Small intestine (tissue), 16 donors: ENCODE measurements around the gene COMMD8. TPM values are rescaled to one million over a fixed set of nuclear protein-coding genes. Genes with fewer than 3 reads are reported as not detected.
A peak's percentile ranks its signal among the peaks of the same experiment; 100 is the strongest.

Experiments
- DNase-seq, 2 donors: peaks; one replicate each; pipeline versions ENCODE4 v3.0.0 to v3.0.0-alpha.2; 2013
- FAIRE-seq: peaks from 2 replicates; lab custom pipeline; 2012; peaks lifted over from hg19 to GRCh38; lab: Jason Lieb, UNC
- H3K27ac ChIP-seq, 3 donors: one replicate each; pipeline ENCODE4 v1.5.1; 2013; ENCODE audit warnings: low read length in 2 of 3, mild to moderate bottlenecking in 2 of 3, control low read depth in 1 of 3, inconsistent platforms in 1 of 3, low read depth in 1 of 3, moderate library complexity in 1 of 3
- H3K27me3 ChIP-seq, 3 donors: one replicate each; pipeline ENCODE4 v1.6.1; 2013; ENCODE audit warnings: low read length in 3 of 3, inconsistent platforms in 1 of 3; ENCODE audit not compliant: control insufficient read depth in 3 of 3, insufficient read depth in 3 of 3
- H3K36me3 ChIP-seq, 3 donors: one replicate each; pipeline ENCODE4 v1.6.1; 2013; ENCODE audit warnings: low read length in 3 of 3, inconsistent platforms in 1 of 3, low read depth in 1 of 3, mild to moderate bottlenecking in 1 of 3, moderate library complexity in 1 of 3; ENCODE audit not compliant: control insufficient read depth in 3 of 3, insufficient read depth in 2 of 3
- H3K4me1 ChIP-seq, 3 donors: one replicate each; pipeline ENCODE4 v1.6.1; 2013; ENCODE audit warnings: low read length in 2 of 3, inconsistent platforms in 1 of 3, low read depth in 1 of 3, mild to moderate bottlenecking in 1 of 3, moderate library complexity in 1 of 3; ENCODE audit not compliant: control insufficient read depth in 3 of 3, insufficient read depth in 2 of 3
- H3K4me3 ChIP-seq, 3 donors: one replicate each; pipeline ENCODE4 v1.5.1; 2013; ENCODE audit warnings: low read length in 3 of 3, control low read depth in 1 of 3, inconsistent platforms in 1 of 3, low read depth in 1 of 3, mild to moderate bottlenecking in 1 of 3, moderate library complexity in 1 of 3
- H3K9me3 ChIP-seq, 2 donors: one replicate each; pipeline ENCODE4 v1.6.1; 2013; ENCODE audit warnings: low read depth in 1 of 2, low read length in 1 of 2; ENCODE audit not compliant: control insufficient read depth in 2 of 2, insufficient read depth in 1 of 2
- WGBS, 3 donors: extraction: QIAGEN DNeasy Blood & Tissue Kit; methylation state at CpG; one replicate each; pipeline ENCODE4 v1.1.7; 2013; 5-methylcytosine and 5-hydroxymethylcytosine counted together
- long read RNA-seq, 10 donors: transcript quantifications; one replicate each; lab custom pipeline, GENCODE V29; 2026
- polyA plus RNA-seq, 4 donors: library from polyadenylated mRNA; stranded (reverse) in 3 of 4; unstranded in 1 of 4; fragments of 200-250 nt in 3 of 4; fragments of 120-200 nt in 1 of 4; gene quantifications; one replicate each; pipeline versions ENCODE4 v1.2.1 to v1.2.3, GENCODE V29; 2013
- donor health status: healthy with polysubstance abuse.
- donor health status: control.
- donor health status: control.
- donor health status: Bipolar disorder and iron deficiency.
- donor health status: healthy.

The COMMD8 gene
- 10 to 100 TPM; 26.0 to 36.5 (median 30.5) TPM for polyA plus RNA-seq
- long read RNA-seq, donor 1, transcript COMMD8-201 (5 exons, 1,469 nt), result major isoform, 31 of 38 reads
- long read RNA-seq, donor 1, partial matches to known transcripts, result 0 of 38 reads
- long read RNA-seq, donor 1, other reads (novel, unspliced or antisense), result 6 of 38 reads
- long read RNA-seq, donor 2, transcript COMMD8-201 (5 exons, 1,469 nt), result major isoform, 9 of 9 reads
- long read RNA-seq, donor 2, partial matches to known transcripts, result 0 of 9 reads
- long read RNA-seq, donor 2, other reads (novel, unspliced or antisense), result 0 of 9 reads
- long read RNA-seq, donor 3, transcript COMMD8-201 (5 exons, 1,469 nt), result major isoform, 8 of 20 reads
- long read RNA-seq, donor 3, partial matches to known transcripts, result 12 of 20 reads
- long read RNA-seq, donor 3, other reads (novel, unspliced or antisense), result 0 of 20 reads
- long read RNA-seq, donor 4, result 0 reads
- long read RNA-seq, donor 5, transcript COMMD8-201 (5 exons, 1,469 nt), result major isoform, 5 of 5 reads
- long read RNA-seq, donor 5, partial matches to known transcripts, result 0 of 5 reads
- long read RNA-seq, donor 5, other reads (novel, unspliced or antisense), result 0 of 5 reads
- long read RNA-seq, donor 6, transcript COMMD8-201 (5 exons, 1,469 nt), result major isoform, 12 of 12 reads
- long read RNA-seq, donor 6, partial matches to known transcripts, result 0 of 12 reads
- long read RNA-seq, donor 6, other reads (novel, unspliced or antisense), result 0 of 12 reads
- long read RNA-seq, donor 7, result 0 reads
- long read RNA-seq, donor 8, partial matches to known transcripts, result 0 of 1 reads
- long read RNA-seq, donor 8, other reads (novel, unspliced or antisense), result 0 of 1 reads
- long read RNA-seq, donor 9, partial matches to known transcripts, result 0 of 3 reads
- long read RNA-seq, donor 9, other reads (novel, unspliced or antisense), result 0 of 3 reads
- long read RNA-seq, donor 10, transcript COMMD8-201 (5 exons, 1,469 nt), result major isoform, 7 of 7 reads
- long read RNA-seq, donor 10, partial matches to known transcripts, result 0 of 7 reads
- long read RNA-seq, donor 10, other reads (novel, unspliced or antisense), result 0 of 7 reads

- H3K4me1 ChIP-seq, result peaks cover 7 to 9% (median 8%) of the 10 kb centered on the region in 3 donors
- FAIRE-seq, result no peak
- H3K4me3 ChIP-seq, result peak within 1 kb of the TSS; percentile 64 to 92 (median 86)
- WGBS, 3 donors, result 0 to 1% (median 0%) methylated on average over 49 to 51 of the region's 51 CpGs
- peak; percentile 97 for DNase-seq
- no peaks in the 10 kb centered on the region for H3K36me3 ChIP-seq
- H3K27me3 ChIP-seq, result no peaks in the 10 kb centered on the region
- H3K9me3 ChIP-seq, result no peaks in the 10 kb centered on the region
- peak within 1 kb of the TSS; percentile 59 to 69 (median 69) for H3K27ac ChIP-seq
Observed at GRCh38 chr4:47463235-47463956, at the start of gene COMMD8. Gene COMMD8 (minus strand): TSS chr4:47463702. CDS start chr4:47463651, 51 bp downstream.

GRCh38 chr4:47510506-47511143, 47.1 kb upstream of the COMMD8 start:
- H3K4me1 ChIP-seq, result no peaks in the 10 kb centered on the region
- H3K4me3 ChIP-seq, result no peak overlapping the region
- 42 to 47% (median 46%) methylated on average over 2 of the region's 2 CpGs for WGBS, 3 donors
- peak; percentile 30 for FAIRE-seq
- H3K9me3 ChIP-seq, result no peaks in the 10 kb centered on the region
- H3K27me3 ChIP-seq, result no peaks in the 10 kb centered on the region
- peaks cover 0 to 6% (median 0%) of the 10 kb centered on the region in 3 donors for H3K36me3 ChIP-seq
- no peak overlapping the region for H3K27ac ChIP-seq
- DNase-seq, result peak in 1 of 2 donors; percentile 5

- Histone ChIP-seq H3K4me1 (no peaks in the 10 kb centered on the region), H3K27me3 (no peaks in the 10 kb centered on the region), H3K4me3 (no peak overlapping the region), H3K9me3 (no peaks in the 10 kb centered on the region), H3K36me3 (no peaks in the 10 kb centered on the region), H3K27ac (no peak overlapping the region)
- FAIRE-seq, result no peak
- 96 to 100% (median 97%) methylated on average over 3 of the region's 3 CpGs for WGBS, 3 donors
- no peak for DNase-seq
Observed at GRCh38 chr4:47505666-47506065, 42.2 kb upstream of the COMMD8 start.

- Histone ChIP-seq H3K4me3 (no peak overlapping the region), H3K27ac (no peak overlapping the region), H3K4me1 (no peaks in the 10 kb centered on the region), H3K9me3 (no peaks in the 10 kb centered on the region), H3K36me3 (no peaks in the 10 kb centered on the region), H3K27me3 (no peaks in the 10 kb centered on the region)
- DNase-seq (no peak), FAIRE-seq (no peak)
- 65 to 82% (median 80%) methylated on average over 3 of the region's 3 CpGs for WGBS, 3 donors
Observed at GRCh38 chr4:47505147-47505546, 41.6 kb upstream of the COMMD8 start.

- Histone ChIP-seq H3K27me3 (no peaks in the 10 kb centered on the region), H3K4me1 (no peaks in the 10 kb centered on the region), H3K36me3 (no peaks in the 10 kb centered on the region), H3K9me3 (no peaks in the 10 kb centered on the region), H3K27ac (no peak overlapping the region), H3K4me3 (no peak overlapping the region)
- FAIRE-seq (no peak), DNase-seq (no peak)
- WGBS, 3 donors, result 59 to 63% (median 61%) methylated on average over 3 of the region's 3 CpGs
Observed at GRCh38 chr4:47500776-47501175, 37.3 kb upstream of the COMMD8 start.

GRCh38 chr4:47499700-47500099, 36.2 kb upstream of the COMMD8 start:
- H3K36me3 ChIP-seq, result no peaks in the 10 kb centered on the region
- no peak overlapping the region for H3K4me3 ChIP-seq
- 37 to 78% (median 60%) methylated on average over 2 of the region's 2 CpGs for WGBS, 3 donors
- no peaks in the 10 kb centered on the region for H3K27me3 ChIP-seq
- FAIRE-seq (no peak), DNase-seq (no peak)
- H3K4me1 ChIP-seq, result no peaks in the 10 kb centered on the region
- no peak overlapping the region for H3K27ac ChIP-seq
- H3K9me3 ChIP-seq, result no peaks in the 10 kb centered on the region

- H3K27ac ChIP-seq, result no peak overlapping the region
- H3K4me3 ChIP-seq, result no peak overlapping the region
- H3K36me3 ChIP-seq, result no peaks in the 10 kb centered on the region
- FAIRE-seq (no peak), DNase-seq (no peak)
- H3K4me1 ChIP-seq, result no peaks in the 10 kb centered on the region
- WGBS, 3 donors, result 67 to 81% (median 69%) methylated on average over 6 of the region's 6 CpGs
- H3K27me3 ChIP-seq, result no peaks in the 10 kb centered on the region
- no peaks in the 10 kb centered on the region for H3K9me3 ChIP-seq
Observed at GRCh38 chr4:47498899-47499298, 35.4 kb upstream of the COMMD8 start.
